NCI-H446 treated with DMSO at 0.1 percent for 48 hours (cell line): Measurements from ENCODE around the gene RAB20.
"Not testable (repeated sequence)": the region's sequence is repeated elsewhere in the genome, so short reads cannot be mapped to it uniquely, and the experiment has no call there.

ENCODE experiments used
- DNase-seq: peaks from one replicate; lab custom pipeline; 2025; lab: John Stamatoyannopoulos, UW

The RAB20 gene

DNA sequence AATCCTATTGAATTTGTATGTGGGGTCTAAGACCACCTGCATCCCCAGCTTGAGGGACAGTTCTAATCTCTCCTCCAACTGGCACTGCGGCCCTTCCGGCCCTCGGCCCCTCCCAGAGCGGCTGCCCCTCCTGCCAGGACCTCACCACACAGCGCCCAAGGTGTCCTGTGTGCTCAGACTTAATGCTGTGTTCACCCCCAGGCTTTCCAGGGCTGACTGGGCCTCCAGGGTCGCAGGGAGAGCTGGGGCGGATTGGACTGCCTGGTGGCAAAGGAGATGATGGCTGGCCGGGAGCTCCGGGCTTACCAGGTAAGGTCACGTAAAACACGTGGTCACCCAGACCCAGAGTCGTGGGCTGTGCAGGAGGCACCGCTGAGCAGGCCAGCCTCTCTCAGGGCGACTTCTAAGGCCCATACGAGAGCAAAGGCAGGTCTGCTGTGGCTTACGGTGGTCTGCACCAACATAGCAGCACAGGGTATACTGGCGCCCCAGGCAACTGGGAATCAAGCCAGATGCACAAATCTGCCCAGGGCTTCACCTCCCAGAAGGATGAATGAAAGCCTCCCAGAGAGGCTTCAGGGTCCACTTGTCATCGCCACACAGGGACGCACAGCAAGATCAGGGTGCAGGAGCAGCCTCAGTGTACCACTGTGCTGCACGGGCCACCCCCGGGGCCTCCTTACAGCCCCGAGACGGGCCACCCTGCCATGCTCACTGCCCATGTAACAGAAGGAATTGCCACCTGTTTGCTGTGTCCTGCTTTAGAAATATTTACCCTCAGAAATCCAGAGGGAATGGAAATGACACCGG is 69.4 kb downstream of the RAB20 start:
- DNase-seq: no peak

DNA sequence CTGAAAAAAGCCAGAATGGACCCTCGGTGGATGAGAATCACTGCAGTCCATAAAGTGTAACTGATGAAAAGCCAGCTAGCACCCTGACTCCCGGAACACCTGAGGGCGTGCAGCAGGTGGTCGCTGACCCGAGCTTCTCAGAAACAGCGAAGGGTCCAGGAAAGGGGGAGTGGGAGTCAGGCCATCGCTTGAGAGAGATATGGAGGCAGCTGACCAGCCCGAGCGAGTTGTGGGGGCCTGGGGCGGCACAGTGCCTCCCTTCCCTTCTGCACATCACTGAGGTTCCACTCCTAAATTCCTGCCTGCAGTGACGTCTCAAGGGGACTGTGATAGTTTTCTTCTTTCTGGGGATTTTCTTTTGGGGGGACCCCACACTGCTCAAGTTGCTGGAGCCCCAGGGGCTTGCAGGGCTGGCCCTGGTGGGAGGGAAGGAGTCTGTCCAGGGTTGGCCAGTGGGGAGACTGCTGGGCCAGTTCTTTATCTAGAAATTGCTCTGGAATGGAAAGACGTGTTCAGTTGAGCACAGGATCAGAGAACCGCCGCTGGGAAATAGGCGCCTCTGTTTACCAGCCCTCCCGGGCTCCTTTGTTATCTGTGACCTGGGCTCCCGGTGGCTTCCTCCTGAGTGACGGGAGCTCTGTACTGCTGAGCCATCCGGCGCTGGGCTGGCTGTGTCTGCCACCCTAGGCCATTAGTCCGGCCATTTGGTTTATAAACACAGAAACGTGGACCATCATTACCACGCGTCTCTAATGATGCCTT is 71.3 kb downstream of the RAB20 start:
- no peak for DNase-seq

DNA sequence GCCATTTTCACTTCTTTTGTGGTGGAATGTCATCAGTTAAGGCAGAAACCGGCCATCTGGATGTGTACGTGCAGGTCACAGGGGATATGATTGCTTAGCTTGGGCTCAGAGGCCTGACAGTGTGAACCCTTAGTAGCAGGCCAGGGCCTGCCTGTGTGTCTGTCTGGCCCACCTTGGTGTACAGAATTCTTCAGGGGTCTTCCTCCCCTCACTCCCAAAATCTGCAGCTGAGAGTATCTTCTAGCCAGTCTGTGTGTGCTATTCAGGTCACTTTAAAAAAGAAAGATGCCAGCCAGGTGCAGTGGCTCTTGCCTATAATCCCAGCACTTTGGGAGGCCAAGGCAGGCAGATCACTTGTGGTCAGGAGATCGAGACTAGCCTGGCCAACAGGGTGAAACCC is 74.6 kb downstream of the RAB20 start:
- DNase-seq: not testable (repeated sequence)

DNA sequence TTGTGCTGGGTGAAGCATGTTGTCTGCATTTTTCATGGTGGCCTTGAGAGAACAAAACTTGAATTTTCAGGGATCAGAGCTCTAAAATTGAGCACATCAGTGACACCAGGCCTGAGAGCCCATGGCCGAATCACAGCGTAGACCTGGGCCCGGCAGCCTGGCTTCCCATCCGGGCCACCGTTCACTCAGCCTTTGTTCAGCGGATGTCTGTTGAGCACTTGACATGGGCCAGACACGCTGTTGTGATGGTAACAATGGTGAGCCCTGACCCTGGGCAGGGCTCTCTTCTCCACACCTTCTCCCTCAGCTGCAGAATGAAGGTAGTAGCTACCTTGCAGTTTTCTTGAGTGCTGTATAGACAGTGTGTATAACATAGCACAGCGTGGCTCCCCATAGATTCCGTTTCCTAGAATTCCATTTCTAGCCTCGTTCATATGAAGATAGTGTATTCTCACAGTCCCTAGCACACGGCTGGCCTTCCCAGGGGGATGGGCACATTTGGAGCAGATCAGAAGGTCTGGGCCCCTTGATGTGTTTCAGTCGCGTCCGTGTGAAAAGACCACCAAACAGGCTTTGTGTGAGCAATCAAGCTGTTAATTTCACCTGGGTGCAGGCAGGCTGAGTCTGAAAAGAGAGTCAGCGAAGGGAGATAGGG is 75.3 kb downstream of the RAB20 start:
- DNase-seq: no peak

DNA sequence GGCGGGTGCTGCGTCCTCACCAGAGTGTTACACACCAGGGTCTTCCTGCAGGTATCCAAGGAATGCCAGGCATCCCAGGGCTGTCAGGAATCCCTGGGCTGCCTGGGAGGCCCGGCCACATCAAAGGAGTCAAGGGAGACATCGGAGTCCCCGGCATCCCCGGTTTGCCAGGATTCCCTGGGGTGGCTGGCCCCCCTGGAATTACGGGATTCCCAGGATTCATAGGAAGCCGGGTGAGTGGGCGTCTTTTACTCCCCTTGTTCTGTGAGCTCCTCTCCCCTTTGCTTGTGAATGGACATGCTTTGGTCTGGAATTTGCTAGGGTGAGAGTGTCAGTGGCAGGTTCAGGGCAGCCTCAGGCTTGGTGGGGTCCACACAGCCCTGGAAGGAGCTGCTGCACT is 75.9 kb downstream of the RAB20 start:
- DNase-seq: no peak

DNA sequence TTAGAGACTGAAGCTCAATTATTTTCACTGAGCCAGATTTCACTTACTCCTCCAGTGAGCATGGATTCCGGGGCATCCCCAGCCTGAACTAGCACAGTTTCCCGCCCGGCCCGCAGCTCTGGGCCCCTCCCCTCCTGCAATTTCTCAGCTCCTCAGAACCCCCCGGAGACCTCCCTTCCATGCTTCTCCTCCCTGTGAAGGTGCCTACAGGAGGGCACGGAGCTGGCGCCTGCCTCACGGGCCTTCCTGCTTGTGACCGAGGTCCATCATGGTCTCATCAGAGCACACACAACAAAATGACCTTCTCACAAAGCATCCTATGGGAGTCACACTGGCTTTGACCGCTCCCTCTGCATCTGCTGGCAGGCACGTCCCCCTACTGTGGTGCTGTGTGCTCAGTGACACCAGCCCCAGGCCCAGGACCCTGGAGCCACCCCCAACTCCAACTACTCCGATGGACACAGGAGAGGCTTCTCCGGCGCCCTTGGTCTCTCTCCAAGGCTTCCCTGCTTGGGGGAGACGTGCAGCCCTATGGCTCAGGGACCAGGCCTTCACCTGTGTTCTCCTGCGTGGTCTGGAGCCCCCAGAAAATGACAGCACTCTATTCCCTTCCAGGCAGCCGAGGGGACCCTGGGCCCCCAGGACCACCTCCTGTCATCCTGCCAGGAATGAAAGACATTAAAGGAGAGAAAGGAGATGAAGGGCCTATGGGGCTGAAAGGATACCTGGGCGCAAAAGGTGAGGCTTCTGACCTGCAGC is 77.1 kb downstream of the RAB20 start:
- no peak for DNase-seq

DNA sequence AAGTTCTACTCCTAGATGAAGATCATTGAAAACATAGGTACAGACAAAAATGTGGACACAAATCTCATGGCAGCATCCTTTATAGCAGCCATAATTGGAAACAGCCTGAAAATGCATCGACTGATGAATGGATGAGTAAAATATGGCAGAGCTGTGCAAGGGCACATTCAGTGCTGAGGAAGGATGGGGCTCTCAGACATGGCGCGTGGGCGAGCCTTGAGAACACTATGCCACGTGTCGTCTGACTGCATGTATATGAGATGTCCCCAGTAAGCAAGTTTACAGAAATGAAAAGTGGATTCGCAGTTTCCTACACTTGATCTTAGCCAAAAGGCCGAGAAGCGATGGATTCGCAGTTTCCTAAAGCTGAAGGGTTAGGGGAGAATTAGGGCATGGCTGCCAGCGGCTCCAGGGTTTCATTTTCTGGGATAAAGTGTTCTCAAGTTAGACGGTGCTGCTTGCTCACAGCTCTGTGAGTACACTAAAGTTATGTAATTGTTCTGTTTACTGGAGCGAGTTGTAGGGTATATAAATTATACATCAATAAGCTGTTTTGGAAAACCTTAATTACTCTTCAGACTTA is 78.0 kb downstream of the RAB20 start:
- DNase-seq: no peak

DNA sequence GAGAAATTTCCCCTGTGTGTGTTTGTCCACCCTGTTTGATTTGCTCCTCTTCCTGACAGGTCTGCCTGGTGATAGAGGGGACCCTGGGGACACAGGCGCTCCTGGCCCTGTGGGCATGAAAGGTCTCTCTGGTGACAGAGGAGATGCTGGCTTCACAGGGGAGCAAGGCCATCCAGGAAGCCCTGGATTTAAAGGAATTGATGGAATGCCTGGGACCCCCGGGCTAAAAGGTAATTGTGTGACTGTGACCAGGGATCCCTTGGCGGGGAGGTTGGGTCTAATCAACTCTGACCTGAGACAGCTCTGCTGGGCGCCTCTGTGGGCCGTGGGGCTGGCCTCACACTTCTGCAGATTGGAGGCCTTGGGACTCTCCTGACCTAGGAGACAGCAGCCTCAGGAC is 81.4 kb downstream of the RAB20 start:
- DNase-seq: no peak

DNA sequence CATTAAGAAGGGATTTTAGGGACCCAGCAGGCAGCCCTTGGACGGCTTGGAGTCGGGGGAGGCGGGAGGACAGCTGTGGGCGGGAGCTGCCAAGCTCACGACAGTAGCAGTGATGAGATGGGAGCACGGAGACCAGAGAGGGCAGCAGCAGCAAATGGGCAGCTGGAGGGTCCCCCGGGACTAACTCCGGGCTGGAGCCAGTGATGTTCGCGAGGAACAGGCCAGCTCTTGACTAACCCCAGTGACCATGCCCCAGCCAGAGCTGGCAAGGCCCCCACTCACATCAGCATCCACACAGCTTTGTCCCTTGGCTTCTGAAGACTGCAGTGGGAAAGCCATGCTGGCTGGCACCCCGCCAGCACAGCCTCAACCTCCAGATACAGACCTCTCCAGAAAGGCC is 81.9 kb downstream of the RAB20 start:
- DNase-seq: no peak

DNA sequence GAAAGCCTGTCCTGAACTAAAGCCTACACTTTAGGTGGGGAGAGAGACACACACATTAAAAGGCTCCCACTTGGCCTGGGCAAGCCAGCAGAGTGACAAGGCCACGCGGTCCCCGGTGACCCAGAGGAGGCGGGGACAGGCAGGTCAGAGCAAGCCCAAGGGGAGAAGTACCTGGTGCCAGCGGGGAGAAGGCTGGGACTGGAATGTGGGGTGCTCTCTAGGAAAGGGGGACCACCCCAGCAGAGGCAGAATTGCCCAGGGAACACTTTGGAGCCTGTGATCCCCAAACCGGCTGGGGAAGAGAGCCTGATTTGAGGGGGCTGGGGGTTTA is 82.3 kb downstream of the RAB20 start:
- no peak for DNase-seq

DNA sequence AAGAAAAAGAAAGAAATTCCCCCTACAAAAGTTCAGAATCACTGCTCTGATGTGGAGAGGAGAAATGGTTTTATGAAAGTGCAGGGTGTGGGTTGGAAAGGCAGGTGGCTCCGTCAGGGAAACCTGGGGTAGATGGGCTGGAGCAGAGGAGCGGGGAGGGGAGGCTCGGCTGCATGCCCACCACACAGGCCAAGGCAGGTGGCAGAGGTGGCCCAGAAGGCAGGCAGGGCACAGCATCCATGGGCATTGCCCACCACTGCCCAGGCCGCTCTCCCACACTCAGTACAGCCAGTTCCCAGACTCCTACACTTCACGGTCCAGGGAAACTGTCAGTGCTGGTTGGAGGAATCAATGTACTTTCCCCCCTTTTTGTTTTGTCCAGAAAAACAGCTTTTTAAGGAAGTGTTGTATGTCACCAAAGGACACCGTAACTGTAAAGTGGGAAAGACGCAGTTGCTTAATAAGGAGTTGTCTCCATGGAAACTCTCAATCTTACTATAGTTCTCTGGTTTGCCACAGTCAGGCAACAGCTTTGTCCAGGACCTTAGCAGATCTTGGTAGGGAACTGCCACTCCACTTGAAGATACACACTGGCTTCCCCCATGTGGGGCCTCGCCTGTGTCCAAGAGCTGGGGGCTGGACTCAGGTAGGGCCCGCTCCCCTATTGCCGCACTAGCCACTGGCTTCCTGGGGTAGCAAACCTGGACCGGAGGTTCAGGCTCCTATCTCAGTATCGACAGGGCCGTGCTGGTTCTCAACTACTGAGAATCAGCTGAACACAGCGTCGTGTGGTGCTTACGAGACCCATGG is 82.9 kb downstream of the RAB20 start:
- DNase-seq: no peak

DNA sequence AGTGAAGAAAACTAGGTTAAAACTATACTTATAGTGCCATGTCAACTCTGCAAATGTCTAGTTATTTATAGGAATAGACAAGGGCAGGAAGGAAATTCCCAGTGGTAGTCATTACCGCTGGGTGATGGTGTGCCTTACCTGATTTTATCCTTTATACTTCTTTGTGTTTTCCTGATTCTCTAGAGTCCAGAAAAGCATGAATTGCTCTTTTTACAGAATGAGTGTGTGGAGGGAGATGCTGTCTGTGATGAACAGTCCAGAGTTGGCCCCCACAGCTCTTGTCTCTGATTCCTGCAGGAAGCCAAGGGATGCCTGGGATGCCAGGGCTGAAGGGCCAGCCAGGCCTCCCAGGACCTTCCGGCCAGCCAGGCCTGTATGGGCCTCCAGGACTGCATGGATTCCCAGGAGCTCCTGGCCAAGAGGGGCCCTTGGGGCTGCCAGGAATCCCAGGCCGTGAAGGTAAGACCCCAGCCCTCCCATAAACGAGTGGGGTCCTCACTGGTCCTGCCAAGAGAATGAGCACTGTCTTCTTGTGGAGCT is 83.7 kb downstream of the RAB20 start:
- DNase-seq: no peak

DNA sequence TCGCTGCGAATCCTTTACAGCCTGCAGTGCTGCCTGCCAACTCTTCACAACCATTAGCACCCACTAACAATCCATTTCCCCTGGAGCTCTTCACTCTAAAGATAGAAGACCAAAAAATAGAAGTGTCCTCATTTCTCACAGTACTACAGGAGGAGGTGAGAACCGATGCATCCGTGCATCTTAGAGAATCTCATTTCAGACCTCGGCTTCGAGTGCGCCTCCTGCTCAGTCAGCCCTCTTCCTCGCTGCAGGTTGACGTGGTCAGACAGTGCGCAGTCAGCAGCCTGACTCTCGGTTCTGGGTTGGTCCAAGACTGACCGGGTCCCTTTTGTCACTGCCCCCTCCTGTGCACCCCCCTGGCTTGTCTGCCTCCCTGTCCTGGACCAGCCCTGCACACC is 85.3 kb downstream of the RAB20 start:
- DNase-seq: no peak

DNA sequence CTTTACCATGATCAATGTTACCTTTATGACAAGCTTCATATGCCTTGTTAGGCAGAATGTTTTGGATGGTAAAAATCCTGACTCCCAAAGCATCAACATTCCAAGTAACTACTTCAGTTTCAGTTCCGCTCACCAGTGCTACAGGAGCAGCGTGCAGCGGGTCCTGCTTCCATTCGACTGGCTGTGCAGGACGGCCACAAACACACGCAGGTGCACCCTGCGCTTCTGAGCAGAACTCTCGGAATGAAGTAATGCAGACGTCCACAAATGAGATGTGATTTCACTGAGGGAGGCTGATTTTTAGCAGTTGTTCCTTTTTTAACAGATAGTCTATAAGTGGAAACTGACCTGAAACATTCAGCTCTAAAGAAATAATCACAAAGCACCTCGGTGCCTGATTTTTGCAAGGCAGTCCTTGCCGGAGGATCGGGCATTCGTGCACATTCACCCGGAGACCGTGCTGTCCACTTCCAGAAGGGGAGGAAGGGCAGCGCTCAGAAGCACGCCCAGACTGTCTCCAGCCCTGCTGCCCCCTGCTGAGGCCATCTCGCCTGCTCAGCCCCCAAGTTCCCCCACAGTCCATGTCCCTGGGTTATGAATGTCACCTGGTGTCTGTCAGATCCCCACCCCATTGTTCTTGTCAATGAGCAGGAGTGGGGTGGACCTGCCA is 85.8 kb downstream of the RAB20 start:
- DNase-seq: no peak

DNA sequence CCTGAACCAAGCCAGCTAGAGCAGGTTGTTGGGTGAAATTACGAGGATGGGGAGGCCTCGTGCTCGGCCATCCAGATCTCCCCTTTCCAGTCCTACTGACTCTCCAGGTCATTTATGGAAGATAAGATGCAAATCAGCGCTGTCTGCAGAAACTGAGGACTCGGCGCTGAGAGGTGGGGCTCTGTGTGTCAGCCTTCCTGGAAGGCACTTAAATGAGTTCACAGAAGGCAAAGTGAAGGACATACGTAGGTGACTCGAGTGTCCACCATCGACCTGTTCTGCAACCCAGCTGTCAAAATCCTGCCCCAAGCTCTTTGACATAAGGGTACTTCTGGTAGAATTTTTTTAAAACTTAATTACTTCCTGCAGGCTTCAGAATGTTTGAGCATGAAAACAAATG is 86.4 kb downstream of the RAB20 start:
- DNase-seq: no peak

DNA sequence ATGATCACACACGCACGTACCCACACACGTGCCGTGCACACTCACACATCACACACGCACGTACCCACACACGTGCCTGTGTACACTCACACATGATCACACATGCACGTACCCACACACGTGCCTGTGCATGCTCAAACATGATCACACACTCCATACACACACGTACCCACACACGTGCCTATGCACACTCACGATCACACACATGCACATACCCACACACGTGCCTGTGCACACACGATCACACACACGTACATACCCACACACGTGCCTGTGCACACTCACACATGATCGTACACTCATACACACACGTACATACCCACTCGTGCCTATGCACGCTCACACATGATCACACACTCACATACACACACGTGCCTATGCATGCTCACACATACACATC is 86.8 kb downstream of the RAB20 start:
- no peak for DNase-seq
